A549 (cell line): ENCODE measurements around the gene MYO1D. TPM values are rescaled to one million over a fixed set of nuclear protein-coding genes. Genes with fewer than 3 reads are reported as not detected.
A peak's percentile ranks its signal among the peaks of the same experiment; 100 is the strongest.

Experiments used
- ATAC-seq, 2 experiments: fragments of 200-7000 bp in 1 of 2; fragments of >200 bp in 1 of 2; cut with Nextera tagmentation in 1 of 2; cut with Tn5 transposase in 1 of 2; 3 replicates each; pipeline versions ENCODE4 v1.8.0 to v1.9.1; 2018 to 2020; ENCODE audit warnings: mild to moderate bottlenecking in 1 of 2, moderate library complexity in 1 of 2
- CTCF ChIA-PET: fragments of 300-600 bp; sonication (Branson Sonifier 250); formaldehyde crosslinking; extraction: SDS; loops from one replicate; lab custom pipeline; 2021; ENCODE audit warnings: antibody characterized with exemption, inconsistent platforms; lab: Yijun Ruan, JAX
- POLR2A ChIA-PET: fragments of 350-600 bp; formaldehyde crosslinking; extraction: SDS; loops from one replicate; lab custom pipeline; 2021; ENCODE audit warnings: antibody characterized with exemption, inconsistent platforms; lab: Yijun Ruan, JAX
- DNase-seq, 2 experiments: peaks; one replicate each; pipeline versions ENCODE4 v3.0.0 to v3.0.0-alpha.2; 2011 to 2016; ENCODE audit warnings: low read depth in 1 of 2, low spot score in 1 of 2
- FAIRE-seq: peaks from 2 replicates; lab custom pipeline; 2011; peaks lifted over from hg19 to GRCh38; lab: Jason Lieb, UNC
- H3K27ac ChIP-seq, 2 experiments: fragments of >200 bp; sonication (Bioruptor Twin); formaldehyde crosslinking; 3 replicates each; pipeline ENCODE4 v1.5.1; 2016 to 2017
- H3K4me1 ChIP-seq: fragments of >200 bp; sonication (Bioruptor Twin); formaldehyde crosslinking; 3 replicates; pipeline ENCODE4 v1.6.1; 2016
- H3K4me2 ChIP-seq: fragments of >200 bp; sonication (Bioruptor Twin); formaldehyde crosslinking; 3 replicates; pipeline ENCODE4 v1.6.1; 2016
- H3K4me3 ChIP-seq: fragments of >200 bp; sonication (Bioruptor Twin); formaldehyde crosslinking; 3 replicates; pipeline ENCODE4 v1.5.1; 2016
- H3K9me3 ChIP-seq: fragments of >200 bp; sonication (Bioruptor Twin); formaldehyde crosslinking; 3 replicates; pipeline ENCODE4 v1.6.1; 2016
- CEBPB ChIP-seq, 2 experiments: fragments of >200 bp in 1 of 2; sonication (Bioruptor Twin) in 1 of 2; formaldehyde crosslinking in 1 of 2; IDR thresholded peaks; 2 replicates each; pipeline ENCODE4 v1.6.1; 2012 to 2016
- ESRRA ChIP-seq: fragments of 150-350 bp; IDR thresholded peaks from 2 replicates; pipeline ENCODE4 v1.6.1; 2014; ENCODE audit warnings: mild to moderate bottlenecking, low read length, borderline replicate concordance
- HMGXB4 ChIP-seq: fragments of 250-450 bp; sonication (Bioruptor Pico); IDR thresholded peaks from 2 replicates; pipeline ENCODE4 v1.5.0; 2021; ENCODE audit warnings: mild to moderate bottlenecking, moderate library complexity, borderline replicate concordance
- HOXB5 ChIP-seq: fragments of 250-450 bp; sonication (Bioruptor Pico); IDR thresholded peaks from 2 replicates; pipeline ENCODE4 v1.5.0; 2020; ENCODE audit warnings: mild to moderate bottlenecking, moderate library complexity
- KDM5A ChIP-seq: fragments of 200-600 bp; sonication (generic); IDR thresholded peaks from 2 replicates; pipeline ENCODE4 v1.6.1; 2016; ENCODE audit warnings: antibody characterized with exemption, mild to moderate bottlenecking
- MAZ ChIP-seq: fragments of 150-350 bp; IDR thresholded peaks from 2 replicates; pipeline ENCODE4 v1.6.1; 2014; ENCODE audit warnings: antibody characterized with exemption, low read depth, low read length, borderline replicate concordance
- WGBS: methylation state at CpG from one replicate; pipeline ENCODE4 v1.1.6; 2017; ENCODE audit errors: missing lambda C conversion rate; 5-methylcytosine and 5-hydroxymethylcytosine counted together
- polyA plus RNA-seq, 4 experiments: library from polyadenylated mRNA; depleted of rRNA in 3 of 4; stranded (reverse); fragments of >200 nt; fragmentation: RNase III in 1 of 4; extraction: RNeasy Plus Mini Kit Qiagen cat#74134 plus additional on column Dnase treatment in 1 of 4; gene quantifications; 2 replicates in 3 of 4; 3 replicates in 1 of 4; pipeline ENCODE4 v1.2.3, GENCODE V29; 2011 to 2017
- small RNA-seq, 6 experiments: library from RNA; depleted of rRNA; stranded (forward); fragments of <200 nt; gene quantifications; one replicate each; pipeline ENCODE3, GENCODE V24; 2012
- TF ChIP-seq, protein P1 (sequence below): fragments of 450-650 bp; IDR thresholded peaks from 2 replicates; pipeline ENCODE4 v1.6.1; 2014; ENCODE audit warnings: antibody characterized with exemption

MYO1D gene
- polyA plus RNA-seq, 2 of the 4 experiments (the other 2 are of a cell fraction) = 2.8 to 4.2 TPM

DNA sequence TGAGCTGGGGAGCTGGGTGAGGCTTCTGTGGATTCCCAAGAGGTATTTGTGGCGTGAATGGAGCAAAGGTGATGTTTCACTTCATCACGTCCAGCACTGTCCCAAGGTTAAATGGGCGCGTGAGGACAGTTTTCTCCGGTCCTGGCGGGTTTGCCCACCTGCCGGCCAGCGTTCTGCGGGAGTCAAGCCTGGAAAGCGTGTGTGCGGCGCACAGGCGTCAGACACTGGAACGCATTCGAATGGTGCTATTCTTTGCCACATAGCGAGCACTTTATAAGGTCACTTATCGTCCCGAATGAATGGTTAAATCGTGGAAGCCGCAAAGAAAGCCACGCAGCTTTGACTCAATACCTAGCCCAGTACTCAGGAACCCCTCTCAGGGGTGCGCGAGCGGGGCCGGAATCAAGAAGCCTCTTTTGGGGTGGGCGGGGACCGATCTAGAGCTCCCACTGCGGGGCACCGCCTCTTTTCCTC, 433.1 kb downstream of the MYO1D start:
- FAIRE-seq = no peak
- Histone ChIP-seq H3K4me2 (peak overlapping the region; percentile 90), H3K27ac (peak overlapping the region; percentile 42 to 97), H3K4me3 (peak overlapping the region; percentile 92), H3K9me3 (no peaks in the 10 kb centered on the region), H3K4me1 (peaks cover 19% of the 10 kb centered on the region)
- ATAC-seq = peak; percentile 47 to 54
- ChIA-PET CTCF (interaction anchor here (0.6 to 9.8 kb wide), 38 partner anchors 10 to 1687 kb away, joined by 3 to 138 read pairs (median 6); partner anchors contain the start of genes C17orf75 and CDK5R1), POLR2A (interaction anchor here (0.6 to 2.0 kb wide), 12 partner anchors 8 to 433 kb away, joined by 3 to 7 read pairs (median 3); partner anchors contain the start of genes CDK5R1, MYO1D and ZNF207)
- TF ChIP-seq HOXB5 (CRISPR knock-in tag) (no peak), CEBPB (IDR thresholded peaks at IDR 0.05) (no peak), KDM5A (no peak), ESRRA (no peak), MAZ (no peak), HMGXB4 (CRISPR knock-in tag) (no peak)
- TF ChIP-seq, protein P1, sequence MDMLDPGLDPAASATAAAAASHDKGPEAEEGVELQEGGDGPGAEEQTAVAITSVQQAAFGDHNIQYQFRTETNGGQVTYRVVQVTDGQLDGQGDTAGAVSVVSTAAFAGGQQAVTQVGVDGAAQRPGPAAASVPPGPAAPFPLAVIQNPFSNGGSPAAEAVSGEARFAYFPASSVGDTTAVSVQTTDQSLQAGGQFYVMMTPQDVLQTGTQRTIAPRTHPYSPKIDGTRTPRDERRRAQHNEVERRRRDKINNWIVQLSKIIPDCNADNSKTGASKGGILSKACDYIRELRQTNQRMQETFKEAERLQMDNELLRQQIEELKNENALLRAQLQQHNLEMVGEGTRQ = no peak
- 4% methylated on average over 27 of the region's 29 CpGs for WGBS
- no peak for DNase-seq

Small RNA genes lying within 50 kb of the gene (small RNA-seq; reads per million reads assigned to genes)
- 0 reads per million in 6 experiments for gene RF00019

Other genes with a start within 250 kb of the MYO1D start
- gene TMEM98, start 51.0 kb upstream of the MYO1D start, polyA plus RNA-seq (2011; rRNA removed) = 61.0 and 72.6 TPM in 2 replicates
- gene TMEM98, start 51.0 kb upstream of the MYO1D start, polyA plus RNA-seq (2017; fragmentation: RNase III; extraction: RNeasy Plus Mini Kit Qiagen cat#74134 plus additional on column Dnase treatment) = 42.2 to 50.0 TPM (median 46.6 TPM) in 3 replicates
- not detected in 2 replicates for gene SPACA3, start 114.7 kb upstream of the MYO1D start, polyA plus RNA-seq (2011; rRNA removed)
- gene SPACA3, start 114.7 kb upstream of the MYO1D start, polyA plus RNA-seq (2017; fragmentation: RNase III; extraction: RNeasy Plus Mini Kit Qiagen cat#74134 plus additional on column Dnase treatment) = not detected in 3 replicates